SK-N-SH (cell line): Measurements from ENCODE around the gene MAP1LC3A.

Experiments used
- CTCF ChIP-seq: fragments of 200-600 bp; sonication (generic); IDR thresholded peaks from 2 replicates; pipeline ENCODE4 v1.6.1; 2017; ENCODE audit warnings: antibody characterized with exemption, mild to moderate bottlenecking, moderate library complexity
- ELF1 ChIP-seq: IDR thresholded peaks from 2 replicates; pipeline ENCODE4 v1.4.0; 2012
- GABPA ChIP-seq: IDR thresholded peaks from 2 replicates; pipeline ENCODE4 v1.4.0; 2012; ENCODE audit warnings: low read depth, mild to moderate bottlenecking
- JUND ChIP-seq: IDR thresholded peaks from 2 replicates; pipeline ENCODE4 v1.4.0; 2012
- PBX3 ChIP-seq: IDR thresholded peaks from 2 replicates; pipeline ENCODE4; 2012
- POLR2AphosphoS5 ChIP-seq: IDR thresholded peaks from 2 replicates; pipeline ENCODE4 v1.6.1; 2012; ENCODE audit warnings: low read depth, low read length
- RAD21 ChIP-seq: IDR thresholded peaks from 2 replicates; pipeline ENCODE4 v1.6.1; 2012; ENCODE audit warnings: mild to moderate bottlenecking, low read length
- RXRA ChIP-seq: IDR thresholded peaks from 2 replicates; pipeline ENCODE4 v1.4.0; 2012; ENCODE audit warnings: low read depth, mild to moderate bottlenecking, borderline replicate concordance
- SIN3A ChIP-seq: IDR thresholded peaks from 2 replicates; pipeline ENCODE4 v1.6.1; 2012; ENCODE audit warnings: low read depth, mild to moderate bottlenecking, low read length, moderate library complexity, borderline replicate concordance
- TCF12 ChIP-seq: IDR thresholded peaks from 2 replicates; pipeline ENCODE4 v1.4.0; 2012
- YY1 ChIP-seq: IDR thresholded peaks from 2 replicates; pipeline ENCODE4 v1.4.0; 2012; ENCODE audit warnings: low read depth, mild to moderate bottlenecking

DNA sequence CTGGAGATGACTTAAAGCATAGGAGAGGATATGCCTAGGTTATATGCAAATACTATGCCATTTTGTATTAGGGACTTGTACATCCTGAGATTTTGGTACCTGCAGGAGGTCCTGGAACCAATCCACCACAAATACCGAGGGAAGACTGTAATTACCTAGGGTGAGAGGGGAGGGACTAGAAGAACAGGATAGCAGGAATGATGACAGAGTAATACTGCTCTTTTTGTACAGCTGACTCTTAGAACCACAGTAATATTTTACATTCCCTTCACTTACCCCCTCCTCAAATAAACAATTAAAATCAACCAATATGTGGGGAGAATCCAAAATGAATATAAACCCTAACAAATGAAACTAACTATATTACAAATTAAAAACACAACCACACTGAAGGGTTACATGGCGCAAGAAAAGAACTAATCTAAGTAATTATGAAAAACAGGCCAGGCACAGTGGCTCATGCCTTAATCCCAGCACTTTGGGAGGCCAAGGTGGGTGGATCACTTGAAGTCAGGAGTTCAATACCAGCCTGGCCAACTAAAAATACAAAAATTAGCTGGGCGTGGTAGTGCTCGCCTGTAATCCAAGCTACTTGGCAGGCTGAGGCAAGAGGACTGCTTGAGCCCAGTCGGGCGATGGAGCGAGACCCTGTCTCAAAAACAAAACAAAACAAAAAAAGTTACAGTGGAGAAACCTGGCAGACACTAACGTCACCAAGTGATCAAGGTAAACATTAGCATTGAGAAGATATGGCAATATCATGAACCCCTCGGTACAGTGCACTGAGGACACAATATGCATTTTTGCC lies 37.1 kb downstream of the MAP1LC3A start:
- TF ChIP-seq CTCF (no peak), RXRA (no peak), PBX3 (no peak), RAD21 (no peak), TCF12 (no peak), GABPA (no peak), ELF1 (no peak), POLR2AphosphoS5 (no peak), YY1 (no peak), SIN3A (no peak), JUND (no peak)
